GM23338 (cell line): ENCODE data around the gene ARHGAP28.

Experiments
- CREB1 ChIP-seq: fragments of 250-450 bp; sonication (Bioruptor Pico); IDR thresholded peaks from 2 replicates; pipeline ENCODE4 v1.5.0; 2020; ENCODE audit warnings: low read depth, mild to moderate bottlenecking, moderate library complexity
- CTCF ChIP-seq, 2 experiments: fragments of 200-600 bp in 1 of 2; sonication (generic) in 1 of 2; conservative IDR thresholded peaks; 2 replicates each; pipeline versions ENCODE4 v1.5.1 to v1.6.1; 2016 to 2017; ENCODE audit warnings: antibody characterized with exemption in 2 of 2, low read depth in 2 of 2, mild to moderate bottlenecking in 2 of 2, moderate library complexity in 1 of 2
- EZH2 ChIP-seq: fragments of 200-600 bp; sonication (generic); IDR thresholded peaks from one replicate; pipeline ENCODE4 v1.8.0; 2017; ENCODE audit warnings: antibody characterized with exemption, mild to moderate bottlenecking, low read depth; ENCODE audit not compliant: unreplicated experiment
- EZH2phosphoT487 ChIP-seq: fragments of 200-600 bp; sonication (generic); IDR thresholded peaks from one replicate; pipeline ENCODE4 v1.8.1; 2018; ENCODE audit warnings: antibody characterized with exemption; ENCODE audit not compliant: unreplicated experiment
- JUNB ChIP-seq: IDR thresholded peaks from one replicate; pipeline ENCODE4 v1.6.1; 2016; ENCODE audit warnings: antibody characterized with exemption; ENCODE audit not compliant: unreplicated experiment
- POLR2AphosphoS5 ChIP-seq: IDR thresholded peaks from 2 replicates; pipeline ENCODE4 v1.6.1; 2016; ENCODE audit warnings: antibody characterized with exemption, low read depth
- ZNF331 ChIP-seq: fragments of 250-450 bp; sonication (Bioruptor Pico); IDR thresholded peaks from 2 replicates; pipeline ENCODE4 v1.5.0; 2020; ENCODE audit warnings: low read depth, mild to moderate bottlenecking, moderate library complexity
- TF ChIP-seq, protein P1 (sequence below): IDR thresholded peaks from one replicate; pipeline ENCODE4 v1.6.1; 2018; ENCODE audit warnings: antibody characterized with exemption; ENCODE audit not compliant: unreplicated experiment

- peak in 1 of 2 experiments; percentile 16; a peak in 1 of 4 replicates for TF ChIP-seq CTCF (conservative IDR thresholded peaks at IDR 0.05; ENCODE audit: low read depth in 2 of 2)
- no peak for TF ChIP-seq EZH2phosphoT487
- TF ChIP-seq POLR2AphosphoS5, result no peak
- TF ChIP-seq EZH2, result no peak
- no peak for TF ChIP-seq CREB1 (CRISPR knock-in tag)
- TF ChIP-seq, protein P1, sequence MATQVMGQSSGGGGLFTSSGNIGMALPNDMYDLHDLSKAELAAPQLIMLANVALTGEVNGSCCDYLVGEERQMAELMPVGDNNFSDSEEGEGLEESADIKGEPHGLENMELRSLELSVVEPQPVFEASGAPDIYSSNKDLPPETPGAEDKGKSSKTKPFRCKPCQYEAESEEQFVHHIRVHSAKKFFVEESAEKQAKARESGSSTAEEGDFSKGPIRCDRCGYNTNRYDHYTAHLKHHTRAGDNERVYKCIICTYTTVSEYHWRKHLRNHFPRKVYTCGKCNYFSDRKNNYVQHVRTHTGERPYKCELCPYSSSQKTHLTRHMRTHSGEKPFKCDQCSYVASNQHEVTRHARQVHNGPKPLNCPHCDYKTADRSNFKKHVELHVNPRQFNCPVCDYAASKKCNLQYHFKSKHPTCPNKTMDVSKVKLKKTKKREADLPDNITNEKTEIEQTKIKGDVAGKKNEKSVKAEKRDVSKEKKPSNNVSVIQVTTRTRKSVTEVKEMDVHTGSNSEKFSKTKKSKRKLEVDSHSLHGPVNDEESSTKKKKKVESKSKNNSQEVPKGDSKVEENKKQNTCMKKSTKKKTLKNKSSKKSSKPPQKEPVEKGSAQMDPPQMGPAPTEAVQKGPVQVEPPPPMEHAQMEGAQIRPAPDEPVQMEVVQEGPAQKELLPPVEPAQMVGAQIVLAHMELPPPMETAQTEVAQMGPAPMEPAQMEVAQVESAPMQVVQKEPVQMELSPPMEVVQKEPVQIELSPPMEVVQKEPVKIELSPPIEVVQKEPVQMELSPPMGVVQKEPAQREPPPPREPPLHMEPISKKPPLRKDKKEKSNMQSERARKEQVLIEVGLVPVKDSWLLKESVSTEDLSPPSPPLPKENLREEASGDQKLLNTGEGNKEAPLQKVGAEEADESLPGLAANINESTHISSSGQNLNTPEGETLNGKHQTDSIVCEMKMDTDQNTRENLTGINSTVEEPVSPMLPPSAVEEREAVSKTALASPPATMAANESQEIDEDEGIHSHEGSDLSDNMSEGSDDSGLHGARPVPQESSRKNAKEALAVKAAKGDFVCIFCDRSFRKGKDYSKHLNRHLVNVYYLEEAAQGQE, result no peak
- no peak for TF ChIP-seq JUNB
- no peak for TF ChIP-seq ZNF331 (CRISPR knock-in tag)
Observed at GRCh38 chr18:6879508-6880195, 150.1 kb downstream of the ARHGAP28 start.
